ENCODE results near the gene CRACR2A. TPM values are rescaled to one million over a fixed set of nuclear protein-coding genes. Genes with fewer than 3 reads are reported as not detected.

Gene CRACR2A
- polyA plus RNA-seq, 3 donors = 1.2 to 1.8 (median 1.7) TPM

DNA sequence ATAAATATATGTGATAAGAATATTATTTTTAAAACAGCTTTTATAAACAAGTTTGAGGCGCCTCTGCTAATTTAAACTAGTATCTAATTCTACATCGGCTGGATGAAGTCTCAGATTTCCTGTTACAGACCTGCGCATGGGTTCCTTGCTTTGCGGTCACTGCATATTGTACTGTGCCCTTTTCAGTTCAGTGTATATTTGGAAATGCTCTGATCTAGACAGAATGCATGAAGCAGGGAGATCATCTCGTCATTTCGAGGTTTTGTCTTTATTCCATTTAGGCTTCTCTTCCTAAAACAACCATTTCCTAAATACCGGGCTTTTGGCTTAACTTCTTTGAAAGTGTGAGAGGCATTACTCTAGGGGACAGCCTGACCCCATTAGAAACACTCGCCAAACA, 25.6 kb downstream of the CRACR2A start:
- DNase-seq (ENCODE audit: low read depth in 3 of 3, low spot score in 2 of 3) = no peak

- no peak for DNase-seq (ENCODE audit: low read depth in 3 of 3, low spot score in 2 of 3)
These were observed 26.5 kb downstream of the CRACR2A start for GRCh38 chr12:3726456-3726855.

- no peak for DNase-seq (ENCODE audit: low read depth in 3 of 3, low spot score in 2 of 3)
These were observed 27.4 kb downstream of the CRACR2A start for GRCh38 chr12:3725388-3726115.

GRCh38 chr12:3723916-3724805, 28.7 kb downstream of the CRACR2A start:
- no peak for DNase-seq (ENCODE audit: low read depth in 3 of 3, low spot score in 2 of 3)

GRCh38 chr12:3722368-3722767, 30.5 kb downstream of the CRACR2A start:
- DNase-seq (ENCODE audit: low read depth in 3 of 3, low spot score in 2 of 3) = no peak

DNA sequence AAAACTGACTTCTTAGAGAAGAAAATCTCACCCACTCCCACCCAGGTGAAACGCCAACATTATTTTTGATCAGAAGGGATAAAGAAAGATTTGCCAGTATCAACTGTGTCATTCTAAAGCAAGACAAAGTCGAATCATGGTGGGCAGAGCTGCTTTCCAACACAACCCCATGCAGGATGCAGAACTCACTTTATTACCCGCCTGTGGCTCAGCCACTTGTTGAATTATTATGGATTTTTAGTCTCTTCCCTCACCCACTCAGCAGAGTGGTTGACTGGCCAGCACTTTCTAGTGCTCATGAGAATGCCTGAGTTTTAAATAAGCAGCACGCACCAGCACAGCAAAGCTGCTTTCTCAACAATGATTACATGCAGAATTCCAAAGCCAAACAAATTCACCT, 32.1 kb downstream of the CRACR2A start:
- no peak for DNase-seq (ENCODE audit: low read depth in 3 of 3, low spot score in 2 of 3)

DNA sequence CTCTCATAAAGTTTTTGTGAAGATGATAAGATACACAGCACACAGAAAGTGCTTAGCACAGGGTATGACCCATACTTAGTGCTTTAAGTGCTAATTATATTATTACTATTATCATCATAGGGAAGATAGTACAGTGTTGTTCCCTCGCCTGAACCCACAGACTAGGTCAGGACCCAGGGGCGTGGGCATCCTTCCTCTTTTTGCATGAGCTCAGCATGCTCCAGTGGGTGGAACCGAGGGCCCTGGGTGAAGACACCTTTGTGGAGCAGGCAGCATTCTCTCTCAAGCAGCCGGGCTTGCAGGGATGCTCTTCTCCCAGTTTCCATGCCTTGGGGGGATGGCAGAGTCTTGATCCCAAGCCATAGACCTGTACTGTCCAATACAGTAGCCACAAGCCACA, 34.8 kb downstream of the CRACR2A start:
- no peak for DNase-seq (ENCODE audit: low read depth in 3 of 3, low spot score in 2 of 3)

DNA sequence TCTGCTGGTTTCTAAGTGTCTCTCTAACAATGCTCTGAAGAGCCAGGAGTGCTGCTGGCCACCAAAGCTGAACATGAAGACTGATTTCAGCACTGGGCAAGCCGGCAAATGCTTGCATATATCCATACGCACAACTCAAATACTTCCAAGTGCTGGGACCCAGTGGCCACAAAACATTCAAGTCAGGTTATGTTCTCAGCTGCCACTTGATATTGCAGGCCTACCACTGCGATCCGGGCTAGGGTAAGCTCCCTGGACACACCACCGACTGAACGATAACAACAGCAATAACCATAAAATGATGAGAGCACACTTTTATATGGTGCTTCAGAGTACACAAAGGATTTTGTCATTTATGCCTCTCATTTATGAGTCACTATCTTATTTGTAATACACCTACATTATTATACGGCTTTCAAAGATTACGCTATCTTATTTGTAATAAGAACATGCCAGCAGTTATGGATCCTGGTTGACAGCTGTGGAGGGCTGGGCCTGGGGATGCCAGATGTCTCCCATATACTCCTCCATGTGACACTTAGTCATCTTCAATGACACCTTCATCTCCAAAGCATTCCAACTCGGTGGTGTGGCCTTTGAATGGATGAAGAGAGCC, 35.5 kb downstream of the CRACR2A start:
- no peak for DNase-seq (ENCODE audit: low read depth in 3 of 3, low spot score in 2 of 3)

DNA sequence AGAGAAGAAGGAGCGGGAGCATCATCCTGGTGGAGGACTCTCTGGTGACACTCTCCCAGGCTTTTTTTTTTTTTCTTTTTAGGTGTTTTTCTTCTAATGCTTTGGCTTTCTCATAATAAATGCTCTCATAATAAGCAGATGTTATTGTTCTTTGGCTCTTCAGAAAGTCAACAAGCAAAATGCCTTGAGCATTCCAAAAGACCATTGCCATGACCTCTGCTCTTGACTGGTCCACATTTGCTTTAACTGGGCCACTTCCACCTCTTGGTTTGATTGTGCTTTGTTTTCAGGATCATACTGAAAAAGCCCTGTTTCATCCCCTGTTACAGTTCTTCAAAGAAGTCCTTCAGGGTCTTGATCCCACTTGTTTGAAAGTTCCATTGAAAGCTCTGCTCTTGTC, 36.9 kb downstream of the CRACR2A start:
- DNase-seq (ENCODE audit: low read depth in 3 of 3, low spot score in 2 of 3) = no peak

- DNase-seq (ENCODE audit: low read depth in 3 of 3, low spot score in 2 of 3) = no peak
These were observed 39.0 kb downstream of the CRACR2A start for GRCh38 chr12:3713947-3714346.

DNA sequence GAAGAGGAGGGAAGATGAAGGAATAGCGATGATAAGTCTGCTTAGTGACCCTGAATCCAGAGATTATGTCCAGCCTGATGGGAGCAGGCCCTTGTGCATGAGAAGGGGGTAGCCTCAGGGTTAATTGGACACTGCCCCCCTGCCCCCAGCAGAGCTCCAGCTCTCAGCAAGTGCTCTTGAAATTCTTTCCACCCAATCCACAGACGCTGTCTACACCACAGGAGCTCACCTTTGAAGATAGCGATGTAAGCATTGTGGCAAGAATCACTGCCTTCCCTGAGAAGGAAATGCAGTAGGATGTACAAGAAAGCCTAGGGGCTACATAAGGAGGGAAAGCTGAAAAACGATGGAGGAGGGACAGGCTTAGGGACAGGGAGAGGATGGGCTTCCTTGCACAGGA, 39.4 kb downstream of the CRACR2A start:
- DNase-seq (ENCODE audit: low read depth in 3 of 3, low spot score in 2 of 3) = no peak

DNA sequence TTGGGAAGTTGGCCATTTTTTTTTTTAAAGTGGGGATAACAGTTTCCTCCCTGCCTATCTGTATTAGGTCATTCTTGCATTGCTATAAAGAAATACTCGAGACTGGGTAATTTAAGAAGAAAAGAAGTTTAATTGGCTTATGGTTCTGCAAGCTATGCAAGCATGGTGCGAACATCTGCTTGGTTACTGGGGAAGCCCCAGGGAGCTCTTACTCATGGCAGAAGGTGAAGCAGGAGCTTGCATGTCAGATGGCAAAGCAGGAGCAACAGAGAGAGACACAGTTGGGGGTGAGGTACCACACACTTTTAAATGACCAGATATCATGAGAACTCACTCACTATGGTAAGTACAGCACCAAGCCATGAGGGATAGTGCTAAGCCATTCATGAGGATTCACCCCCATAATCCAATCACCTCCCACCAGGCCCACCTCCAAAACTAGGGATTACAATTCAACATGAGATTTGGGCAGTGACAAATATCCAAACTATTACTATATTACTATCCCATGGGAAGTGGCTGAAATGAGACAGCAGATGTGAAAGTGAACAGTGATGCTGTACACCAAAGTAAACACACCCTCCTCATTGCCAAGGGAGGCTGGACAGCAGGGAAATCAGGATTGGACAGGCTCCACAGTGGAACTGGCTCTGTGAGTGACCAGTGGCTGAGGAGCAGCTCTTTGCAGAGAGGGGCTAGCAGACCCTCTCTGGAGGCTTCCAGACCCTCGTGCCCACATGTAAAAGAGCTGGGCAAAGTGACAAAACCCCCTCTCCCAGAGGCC, 40.5 kb downstream of the CRACR2A start:
- no peak for DNase-seq (ENCODE audit: low read depth in 3 of 3, low spot score in 2 of 3)

DNA sequence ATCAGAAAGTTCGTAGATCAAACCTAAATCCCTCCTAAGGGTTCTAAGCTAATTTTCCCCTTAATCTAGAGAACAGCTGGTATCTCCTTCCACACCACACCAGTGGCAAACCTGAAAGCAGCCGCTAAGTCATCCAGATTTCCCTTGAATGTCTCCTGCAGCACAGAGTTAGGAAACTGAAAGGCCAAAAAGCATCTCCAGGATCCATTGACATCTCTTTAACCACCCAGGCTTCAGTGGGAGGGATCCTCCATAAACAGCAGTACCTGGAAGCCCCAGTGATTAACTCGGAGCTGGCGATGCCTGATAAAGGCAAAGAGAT, 47.6 kb downstream of the CRACR2A start:
- DNase-seq (ENCODE audit: low read depth in 3 of 3, low spot score in 2 of 3) = no peak

DNA sequence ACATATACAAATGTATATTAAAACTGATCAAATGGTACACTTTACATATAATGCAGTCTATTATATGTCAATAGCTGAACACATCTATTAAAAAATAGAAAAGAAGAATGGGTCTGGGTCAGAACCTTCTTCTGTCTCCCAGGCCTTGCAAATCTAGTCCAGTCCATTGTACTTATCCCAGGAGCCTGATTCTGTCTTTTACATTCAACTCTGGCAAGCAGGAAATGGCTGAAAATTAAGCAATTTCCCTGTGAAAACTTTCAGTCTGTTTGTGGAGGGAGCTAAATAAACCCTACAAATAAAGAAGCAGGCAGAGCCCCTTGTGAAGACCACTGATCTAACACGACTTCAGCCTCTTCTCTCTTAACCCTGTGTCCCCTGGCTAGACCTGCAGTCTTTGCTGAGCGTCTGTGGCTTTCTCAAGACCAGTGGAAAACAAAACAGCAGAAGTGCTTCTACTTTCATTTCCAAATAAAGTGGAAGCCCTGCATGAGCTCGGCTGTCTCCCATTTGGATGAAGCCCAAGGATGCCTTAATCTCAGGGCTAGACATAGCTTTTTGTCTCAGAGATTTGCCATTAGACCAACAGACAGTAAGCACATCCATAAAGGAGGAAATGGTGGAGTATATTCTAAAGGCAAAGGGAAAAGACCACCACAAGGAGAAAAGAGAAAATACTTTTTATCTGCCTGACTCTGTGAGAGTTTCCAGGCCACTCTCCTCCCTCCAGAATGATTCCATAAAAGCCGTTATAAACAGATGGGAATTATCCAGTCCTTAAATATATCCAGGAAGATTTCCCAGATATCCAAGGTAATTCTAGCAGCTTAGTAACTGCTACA, 48.2 kb downstream of the CRACR2A start:
- no peak for DNase-seq (ENCODE audit: low read depth in 3 of 3, low spot score in 2 of 3)

DNA sequence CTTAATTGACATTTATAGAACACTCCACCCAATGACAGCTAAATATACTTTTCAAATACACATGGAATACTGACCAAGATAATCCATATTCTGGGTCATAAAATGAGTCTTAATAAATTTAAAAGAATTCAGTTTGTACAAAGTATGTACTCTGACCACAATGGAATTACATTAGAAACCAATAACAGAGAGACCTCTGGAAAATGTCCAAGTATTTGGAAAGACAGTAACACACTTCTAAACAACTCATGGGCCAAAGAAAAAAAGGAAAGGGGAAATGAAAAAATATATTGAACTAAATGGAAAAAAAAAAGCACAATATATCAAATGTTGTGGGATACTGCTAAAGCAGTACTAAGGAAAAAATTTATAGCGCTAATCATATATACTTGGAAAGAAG, 52.0 kb downstream of the CRACR2A start:
- DNase-seq (ENCODE audit: low read depth in 3 of 3, low spot score in 2 of 3) = no peak

DNA sequence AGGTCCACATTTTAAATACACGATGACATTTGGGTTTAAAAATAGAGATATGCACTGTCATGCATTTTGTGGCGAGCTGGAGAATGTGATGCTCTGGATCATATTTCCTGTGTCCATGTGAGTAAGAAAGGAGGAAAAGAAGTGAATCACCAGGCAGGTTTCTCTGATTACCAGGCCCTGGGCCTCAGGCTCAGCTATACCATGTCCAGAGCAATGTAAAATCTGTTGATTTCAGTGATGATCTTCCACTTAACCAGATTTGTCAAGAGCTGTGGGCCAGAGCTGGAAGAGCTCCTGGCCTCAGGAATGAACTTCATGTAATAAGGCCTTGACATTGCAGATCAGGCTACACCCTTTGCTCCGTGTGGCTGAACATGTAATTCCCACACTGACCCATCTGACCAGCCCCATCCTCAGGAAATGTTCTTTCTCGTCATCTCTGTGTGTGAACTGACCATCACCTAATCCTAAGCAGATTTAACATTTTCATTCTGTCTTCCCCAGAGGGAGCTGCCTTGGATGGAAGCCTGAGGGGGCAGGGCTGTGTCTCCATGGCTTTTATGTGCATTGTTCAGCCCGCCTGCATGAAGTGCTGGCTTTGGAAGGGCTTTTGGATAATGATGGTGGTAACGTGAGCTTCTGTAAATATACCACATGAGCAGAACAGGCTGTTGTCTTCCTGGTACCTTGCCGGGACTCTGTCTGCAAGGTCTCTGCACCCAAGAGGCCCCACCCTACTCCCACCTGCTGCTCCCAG, 54.5 kb downstream of the CRACR2A start:
- no peak for DNase-seq (ENCODE audit: low read depth in 3 of 3, low spot score in 2 of 3)

DNA sequence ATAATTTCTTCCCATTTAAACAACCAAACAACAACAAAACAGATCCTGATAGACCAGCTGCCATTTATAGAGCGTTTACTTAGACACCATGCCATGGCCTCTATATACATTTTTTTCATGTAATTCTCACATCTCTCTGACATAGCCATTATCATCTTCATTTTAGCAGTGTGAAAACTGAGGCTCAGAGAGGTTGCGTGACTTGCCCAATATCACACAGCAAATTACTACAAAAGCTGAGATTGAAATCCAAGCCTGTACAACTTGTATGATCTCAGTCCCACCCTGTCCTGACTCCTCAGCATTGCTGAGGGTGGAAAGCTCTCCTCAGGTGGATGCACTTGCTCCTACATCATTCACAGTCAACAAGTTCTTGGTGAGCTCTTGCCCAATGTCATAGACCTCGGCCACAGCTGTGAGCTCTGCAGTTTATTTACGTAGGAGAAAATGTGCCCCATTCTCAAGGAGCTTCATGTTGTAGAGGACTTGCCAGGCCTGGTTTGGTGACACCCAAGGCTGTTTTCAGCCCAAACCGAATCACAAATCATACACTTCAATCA, 55.5 kb downstream of the CRACR2A start:
- DNase-seq (ENCODE audit: low read depth in 3 of 3, low spot score in 2 of 3) = no peak

DNA sequence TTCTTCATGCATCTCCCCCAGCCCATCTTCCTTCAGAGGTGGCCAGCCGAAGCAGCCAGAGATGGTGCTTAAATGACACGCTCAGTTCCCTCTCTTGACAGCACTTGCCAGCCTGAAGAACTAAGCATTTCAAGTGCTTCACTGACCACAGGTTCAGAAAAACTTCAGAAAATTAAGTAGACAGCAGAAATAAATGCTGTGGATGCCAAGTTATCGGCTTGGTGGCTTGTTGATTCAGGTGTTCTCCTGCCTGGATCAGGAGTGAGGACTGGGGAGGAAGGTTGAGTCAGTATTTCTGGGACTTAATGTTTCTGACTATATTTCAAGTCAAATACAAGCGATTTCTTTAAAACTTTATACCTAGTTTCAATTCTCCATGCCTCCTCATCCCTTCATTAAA, 58.2 kb downstream of the CRACR2A start:
- no peak for DNase-seq (ENCODE audit: low read depth in 3 of 3, low spot score in 2 of 3)

Data from right renal cortex interstitium (tissue), 3 donors.